Measurements from ENCODE around the gene VKORC1L1.
"Not testable (repeated sequence)": the region's sequence is repeated elsewhere in the genome, so short reads cannot be mapped to it uniquely, and the experiment has no call there.

VKORC1L1 gene

GRCh38 chr7:65960351-65961074, 87.6 kb downstream of the VKORC1L1 start:
- peaks cover 65% of the 10 kb centered on the region for H3K36me3 ChIP-seq
- no peak for DNase-seq
- no peak for TF ChIP-seq CTCF (IDR thresholded peaks at IDR 0.05; ENCODE audit: low read depth, low read length)
- no peaks in the 10 kb centered on the region for H3K9me3 ChIP-seq
- H3K27me3 ChIP-seq: no peaks in the 10 kb centered on the region
- H3K4me3 ChIP-seq (ENCODE audit: low read depth, low read length): no peak overlapping the region
- no peaks in the 10 kb centered on the region for H3K4me1 ChIP-seq

GRCh38 chr7:65962033-65962432, 89.2 kb downstream of the VKORC1L1 start:
- TF ChIP-seq CTCF (IDR thresholded peaks at IDR 0.05; ENCODE audit: low read depth, low read length): no peak
- H3K4me1 ChIP-seq: no peaks in the 10 kb centered on the region
- no peak overlapping the region for H3K4me3 ChIP-seq (ENCODE audit: low read depth, low read length)
- DNase-seq: no peak
- H3K36me3 ChIP-seq: peaks cover 78% of the 10 kb centered on the region
- no peaks in the 10 kb centered on the region for H3K27me3 ChIP-seq
- no peaks in the 10 kb centered on the region for H3K9me3 ChIP-seq

GRCh38 chr7:65964671-65965070, 91.8 kb downstream of the VKORC1L1 start:
- peaks cover 83% of the 10 kb centered on the region for H3K36me3 ChIP-seq
- not testable (repeated sequence) for H3K27me3 ChIP-seq; H3K9me3 ChIP-seq; H3K4me3 ChIP-seq (ENCODE audit: low read depth, low read length); DNase-seq; H3K4me1 ChIP-seq

GRCh38 chr7:65966146-65966545, 93.3 kb downstream of the VKORC1L1 start:
- no peaks in the 10 kb centered on the region for H3K9me3 ChIP-seq
- no peak overlapping the region for H3K4me3 ChIP-seq (ENCODE audit: low read depth, low read length)
- no peaks in the 10 kb centered on the region for H3K4me1 ChIP-seq
- no peak for DNase-seq
- no peak for TF ChIP-seq CTCF (IDR thresholded peaks at IDR 0.05; ENCODE audit: low read depth, low read length)
- peaks cover 83% of the 10 kb centered on the region for H3K36me3 ChIP-seq
- H3K27me3 ChIP-seq: no peaks in the 10 kb centered on the region

- Histone ChIP-seq H3K9me3 (no peaks in the 10 kb centered on the region), H3K4me1 (no peaks in the 10 kb centered on the region), H3K27me3 (no peaks in the 10 kb centered on the region), H3K36me3 (peaks cover 86% of the 10 kb centered on the region), H3K4me3 (ENCODE audit: low read depth, low read length) (no peak overlapping the region)
- DNase-seq: no peak
- TF ChIP-seq CTCF (IDR thresholded peaks at IDR 0.05; ENCODE audit: low read depth, low read length): no peak
Observed at GRCh38 chr7:65967361-65968155, 94.7 kb downstream of the VKORC1L1 start.

GRCh38 chr7:65968256-65969185, 95.6 kb downstream of the VKORC1L1 start:
- no peak overlapping the region for H3K4me3 ChIP-seq (ENCODE audit: low read depth, low read length)
- H3K4me1 ChIP-seq: no peaks in the 10 kb centered on the region
- H3K27me3 ChIP-seq: no peaks in the 10 kb centered on the region
- TF ChIP-seq CTCF (IDR thresholded peaks at IDR 0.05; ENCODE audit: low read depth, low read length): no peak
- peaks cover 87% of the 10 kb centered on the region for H3K36me3 ChIP-seq
- DNase-seq: no peak
- H3K9me3 ChIP-seq: no peaks in the 10 kb centered on the region

Data from BE2C (cell line).